MM.1S (cell line): ENCODE data around the gene ATF5.
"Not testable (repeated sequence)": the region's sequence is repeated elsewhere in the genome, so short reads cannot be mapped to it uniquely, and the experiment has no call there.

Experiments
- DNase-seq: peaks from one replicate; pipeline ENCODE4 v3.0.0-alpha.2; 2015
- H2AFZ ChIP-seq: fragments of 300-600 bp; sonication (generic); 2 replicates; pipeline ENCODE4 v1.6.0; 2016; ENCODE audit warnings: antibody characterized with exemption, low read length
- H3F3A ChIP-seq: fragments of 300-600 bp; sonication (generic); 2 replicates; pipeline ENCODE4 v1.6.1; 2016; ENCODE audit warnings: mild to moderate bottlenecking, antibody characterized with exemption, low read length, moderate library complexity, mixed read lengths; ENCODE audit not compliant: insufficient read depth
- H3K27ac ChIP-seq: fragments of 300-600 bp; sonication (generic); 2 replicates; pipeline ENCODE4 v1.5.1; 2016; ENCODE audit warnings: mild to moderate bottlenecking, low read length
- H3K27me3 ChIP-seq: fragments of 300-600 bp; sonication (generic); replicated peaks from 2 replicates; pipeline ENCODE4 v1.6.0; 2016; ENCODE audit warnings: low read length; ENCODE audit not compliant: insufficient read depth
- H3K36me3 ChIP-seq: fragments of 300-600 bp; sonication (generic); replicated peaks from 2 replicates; pipeline ENCODE4 v1.6.1; 2016; ENCODE audit warnings: mild to moderate bottlenecking, low read length, mixed read lengths; ENCODE audit not compliant: insufficient read depth
- H3K4me1 ChIP-seq: fragments of 300-600 bp; sonication (generic); 2 replicates; pipeline ENCODE4 v1.6.1; 2016; ENCODE audit warnings: low read length, mixed read lengths
- H3K4me2 ChIP-seq: fragments of 300-600 bp; sonication (generic); 2 replicates; pipeline ENCODE4 v1.6.0; 2016; ENCODE audit warnings: low read depth, low read length
- H3K4me3 ChIP-seq: fragments of 300-600 bp; sonication (generic); 2 replicates; pipeline ENCODE4 v1.5.1; 2016; ENCODE audit warnings: low read length, mixed read lengths
- H3K79me2 ChIP-seq: fragments of 300-600 bp; sonication (generic); 2 replicates; pipeline ENCODE4 v1.6.1; 2016; ENCODE audit warnings: mixed run types, low read length, mixed read lengths
- H3K9ac ChIP-seq: fragments of 300-600 bp; sonication (generic); 2 replicates; pipeline ENCODE4 v1.6.1; 2016; ENCODE audit warnings: low read length, mixed read lengths
- H3K9me2 ChIP-seq: fragments of 300-600 bp; sonication (generic); replicated peaks from 2 replicates; pipeline ENCODE4 v1.6.1; 2016; ENCODE audit warnings: mild to moderate bottlenecking, low read length, mixed read lengths; ENCODE audit not compliant: insufficient read depth
- H3K9me3 ChIP-seq: fragments of 300-600 bp; sonication (generic); replicated peaks from 2 replicates; pipeline ENCODE4 v1.6.1; 2016; ENCODE audit warnings: mild to moderate bottlenecking, low read length, mixed read lengths; ENCODE audit not compliant: insufficient read depth
- H4K20me1 ChIP-seq: fragments of 300-600 bp; sonication (generic); 2 replicates; pipeline ENCODE4 v1.6.1; 2016; ENCODE audit warnings: mild to moderate bottlenecking, low read length, moderate library complexity, mixed read lengths; ENCODE audit not compliant: insufficient read depth
- EZH2 ChIP-seq: fragments of 300-600 bp; sonication (generic); optimal IDR thresholded peaks from 2 replicates; pipeline ENCODE3; 2017; ENCODE audit warnings: low read depth, mild to moderate bottlenecking, antibody characterized with exemption, low read length, mixed read lengths
- EZH2phosphoT487 ChIP-seq: fragments of 300-600 bp; sonication (generic); IDR thresholded peaks from 2 replicates; pipeline ENCODE4 v1.6.1; 2018; ENCODE audit warnings: antibody characterized with exemption, low read length
- TF ChIP-seq, protein P1 (sequence below): fragments of 300-600 bp; sonication (generic); IDR thresholded peaks from 2 replicates; pipeline ENCODE4 v1.5.1; 2016; ENCODE audit warnings: antibody characterized with exemption, low read length, mixed read lengths

The ATF5 gene

DNA sequence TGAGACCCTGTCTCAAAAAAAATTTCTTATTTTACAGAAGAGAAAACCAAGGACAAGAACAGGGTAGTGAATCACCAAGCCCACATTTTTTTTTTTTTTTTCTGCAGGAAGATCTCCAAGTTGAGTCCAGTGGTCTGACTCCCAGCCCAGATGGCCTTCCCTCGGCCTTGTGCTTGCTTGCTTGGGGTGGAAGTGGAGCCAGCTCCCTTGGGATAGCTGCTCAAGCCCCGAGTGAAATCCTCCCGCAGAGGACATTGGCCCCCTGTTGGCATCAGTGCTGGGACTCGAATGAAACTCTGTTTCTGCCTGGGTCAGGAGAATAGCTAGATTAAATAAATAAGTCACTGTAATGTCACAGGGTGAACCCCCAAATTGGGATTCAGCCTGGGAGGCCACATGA, 9.7 kb downstream of the ATF5 start:
- Histone ChIP-seq H3K4me1 (no peaks in the 10 kb centered on the region), H2AFZ (no peak overlapping the region), H3K36me3 (no peaks in the 10 kb centered on the region), H3K9me3 (no peaks in the 10 kb centered on the region), H4K20me1 (no peaks in the 10 kb centered on the region), H3K4me3 (no peak overlapping the region), H3K27ac (no peak overlapping the region), H3K9me2 (no peaks in the 10 kb centered on the region), H3F3A (no peaks in the 10 kb centered on the region), H3K4me2 (no peak overlapping the region), H3K27me3 (peaks cover 7% of the 10 kb centered on the region; the same call in 1 of the 2 replicates), H3K79me2 (no peaks in the 10 kb centered on the region), H3K9ac (no peak overlapping the region)
- TF ChIP-seq EZH2phosphoT487, result no peak
- no peak for TF ChIP-seq EZH2
- TF ChIP-seq, protein P1, sequence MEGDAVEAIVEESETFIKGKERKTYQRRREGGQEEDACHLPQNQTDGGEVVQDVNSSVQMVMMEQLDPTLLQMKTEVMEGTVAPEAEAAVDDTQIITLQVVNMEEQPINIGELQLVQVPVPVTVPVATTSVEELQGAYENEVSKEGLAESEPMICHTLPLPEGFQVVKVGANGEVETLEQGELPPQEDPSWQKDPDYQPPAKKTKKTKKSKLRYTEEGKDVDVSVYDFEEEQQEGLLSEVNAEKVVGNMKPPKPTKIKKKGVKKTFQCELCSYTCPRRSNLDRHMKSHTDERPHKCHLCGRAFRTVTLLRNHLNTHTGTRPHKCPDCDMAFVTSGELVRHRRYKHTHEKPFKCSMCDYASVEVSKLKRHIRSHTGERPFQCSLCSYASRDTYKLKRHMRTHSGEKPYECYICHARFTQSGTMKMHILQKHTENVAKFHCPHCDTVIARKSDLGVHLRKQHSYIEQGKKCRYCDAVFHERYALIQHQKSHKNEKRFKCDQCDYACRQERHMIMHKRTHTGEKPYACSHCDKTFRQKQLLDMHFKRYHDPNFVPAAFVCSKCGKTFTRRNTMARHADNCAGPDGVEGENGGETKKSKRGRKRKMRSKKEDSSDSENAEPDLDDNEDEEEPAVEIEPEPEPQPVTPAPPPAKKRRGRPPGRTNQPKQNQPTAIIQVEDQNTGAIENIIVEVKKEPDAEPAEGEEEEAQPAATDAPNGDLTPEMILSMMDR, result no peak
- no peak for DNase-seq

DNA sequence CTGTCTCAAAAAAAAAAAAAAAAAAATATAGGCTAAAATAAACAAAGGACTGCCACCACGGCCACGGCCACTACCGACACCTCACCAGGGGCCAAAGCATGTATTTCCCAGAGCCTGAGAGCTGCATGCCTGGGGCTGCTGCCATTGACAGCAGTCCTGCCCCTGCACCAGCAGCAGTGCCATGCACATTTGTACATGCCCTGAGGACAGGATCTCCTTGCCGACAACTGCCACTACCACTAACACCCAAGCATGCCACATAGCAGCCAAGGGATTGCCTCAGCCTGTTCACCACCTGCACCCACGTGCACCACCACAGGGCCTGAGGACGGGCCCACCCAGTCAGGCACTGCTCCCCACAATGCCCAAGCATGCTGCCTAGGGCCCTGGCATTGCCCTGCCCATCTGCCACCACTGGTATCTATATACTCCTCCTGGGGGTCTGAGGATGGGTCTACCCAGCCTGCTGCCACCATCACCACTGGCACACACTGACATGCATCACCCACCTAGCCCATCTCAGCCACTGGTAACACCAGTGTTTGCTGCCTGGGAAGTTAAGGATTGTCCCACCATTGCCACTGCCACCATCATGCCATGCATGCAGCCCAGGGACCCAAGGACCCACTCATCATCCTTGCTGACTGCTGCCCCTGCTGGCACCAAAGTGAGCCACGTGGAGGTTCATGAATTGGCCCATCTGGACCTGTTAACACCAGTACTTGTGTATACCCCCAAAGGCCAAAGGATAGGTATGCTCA, 10.9 kb downstream of the ATF5 start:
- peaks cover 7% of the 10 kb centered on the region; the same call in 1 of the 2 replicates for H3K27me3 ChIP-seq
- H3K79me2 ChIP-seq, result no peaks in the 10 kb centered on the region
- no peaks in the 10 kb centered on the region for H3F3A ChIP-seq
- no peak for DNase-seq
- no peaks in the 10 kb centered on the region for H3K4me1 ChIP-seq
- no peak overlapping the region for H2AFZ ChIP-seq
- H3K27ac ChIP-seq, result no peak overlapping the region
- H3K9me2 ChIP-seq, result no peaks in the 10 kb centered on the region
- H3K4me2 ChIP-seq, result no peak overlapping the region
- H3K36me3 ChIP-seq, result no peaks in the 10 kb centered on the region
- no peak overlapping the region for H3K4me3 ChIP-seq
- H3K9me3 ChIP-seq, result no peaks in the 10 kb centered on the region
- no peak overlapping the region for H3K9ac ChIP-seq
- no peaks in the 10 kb centered on the region for H4K20me1 ChIP-seq
- TF ChIP-seq EZH2phosphoT487, result no peak
- no peak for TF ChIP-seq EZH2
- TF ChIP-seq, protein P1, result peak; percentile 25

DNA sequence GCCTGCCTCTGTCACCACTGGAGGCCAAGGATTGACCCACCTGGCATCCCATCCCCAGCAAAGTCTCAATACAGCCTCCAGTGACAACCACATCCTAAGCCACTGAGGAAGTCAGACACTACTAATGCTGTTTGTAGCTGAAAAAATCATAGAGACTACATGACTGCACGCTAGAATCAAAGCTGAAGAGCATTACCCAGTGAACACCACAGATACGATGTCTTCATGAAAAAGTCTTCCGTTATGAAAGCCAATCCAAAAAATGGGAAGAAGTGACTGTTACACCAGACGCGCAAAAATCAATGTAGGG, 11.4 kb downstream of the ATF5 start:
- Histone ChIP-seq H2AFZ (no peak overlapping the region), H3K27ac (no peak overlapping the region), H3K36me3 (no peaks in the 10 kb centered on the region), H3F3A (no peaks in the 10 kb centered on the region), H3K4me2 (no peak overlapping the region), H3K9ac (no peak overlapping the region), H3K9me3 (no peaks in the 10 kb centered on the region), H3K79me2 (no peaks in the 10 kb centered on the region), H4K20me1 (no peaks in the 10 kb centered on the region), H3K9me2 (no peaks in the 10 kb centered on the region), H3K4me3 (no peak overlapping the region), H3K27me3 (peaks cover 7% of the 10 kb centered on the region; the same call in 1 of the 2 replicates), H3K4me1 (no peaks in the 10 kb centered on the region)
- TF ChIP-seq EZH2phosphoT487 (no peak), EZH2 (no peak)
- TF ChIP-seq, protein P1, result no peak
- DNase-seq, result no peak

DNA sequence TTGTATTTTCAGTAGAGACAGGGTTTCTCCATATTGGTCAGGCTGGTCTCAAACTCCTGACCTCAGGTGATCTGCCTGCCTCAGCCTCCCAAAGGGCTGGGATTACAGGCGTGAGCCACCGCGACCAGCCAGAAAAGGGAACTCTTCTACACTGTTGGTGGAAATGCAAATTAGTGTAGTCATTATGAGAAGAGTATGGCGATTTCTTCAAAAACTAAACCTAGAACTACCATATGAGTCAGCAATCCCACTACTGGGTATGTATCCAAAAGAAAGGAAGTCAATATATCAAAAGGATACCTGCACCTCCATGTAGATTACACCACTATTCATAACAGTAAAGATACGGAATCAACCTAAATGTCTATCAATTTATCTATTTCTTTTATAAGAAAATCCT, 15.6 kb downstream of the ATF5 start:
- not testable (repeated sequence) for DNase-seq, H2AFZ ChIP-seq, H4K20me1 ChIP-seq, H3K4me2 ChIP-seq, H3F3A ChIP-seq, H3K9ac ChIP-seq, H3K9me2 ChIP-seq, H3K4me1 ChIP-seq, H3K9me3 ChIP-seq, H3K4me3 ChIP-seq, H3K79me2 ChIP-seq, H3K36me3 ChIP-seq, H3K27me3 ChIP-seq, H3K27ac ChIP-seq
